H1 (cell line): Measurements from ENCODE around the gene SCYGR7. TPM values are rescaled to one million over a fixed set of nuclear protein-coding genes. Genes with fewer than 3 reads are reported as not detected.

Experiments used
- BCL11A ChIP-seq, 2 experiments: IDR thresholded peaks; one replicate each; pipeline ENCODE4 v1.6.1; 2011; ENCODE audit warnings: low read depth in 2 of 2, low read length in 2 of 2, mild to moderate bottlenecking in 2 of 2
- CBX8 ChIP-seq: fragments of 300-800, 300-1000 bp; sonication (generic); IDR thresholded peaks from 2 replicates; pipeline ENCODE4 v1.7.1; 2016; ENCODE audit warnings: low read depth, low read length, borderline replicate concordance
- GTF2F1 ChIP-seq: IDR thresholded peaks from 2 replicates; pipeline ENCODE4 v1.6.1; 2012; ENCODE audit warnings: low read depth, low read length, improper control_type of control experiment, borderline replicate concordance
- SIN3A ChIP-seq, 2 experiments: IDR thresholded peaks in 1 of 2; conservative IDR thresholded peaks in 1 of 2; 2 replicates each; pipeline ENCODE4 v1.6.1; 2011 to 2012; ENCODE audit warnings: low read length in 2 of 2, improper control_type of control experiment in 1 of 2, low read depth in 1 of 2, mild to moderate bottlenecking in 1 of 2
- ZNF274 ChIP-seq: IDR thresholded peaks from 2 replicates; pipeline ENCODE4 v1.7.0; 2012; ENCODE audit warnings: low read length, borderline replicate concordance; ENCODE audit errors: extremely low read depth
- polyA plus RNA-seq, 7 experiments: library from polyadenylated mRNA; depleted of rRNA in 3 of 7; stranded (reverse) in 5 of 7; unstranded in 2 of 7; fragments of >200 nt in 5 of 7; fragments of 200-250 nt in 2 of 7; gene quantifications; 1 replicate in 5 of 7; 2 replicates in 1 of 7; 4 replicates in 1 of 7; pipeline versions ENCODE4 v1.2.1 to v1.2.3, GENCODE V29; 2011 to 2013; ENCODE audit warnings: missing spikeins in 2 of 7, mixed read lengths in 2 of 7
- small RNA-seq: library from polyadenylated mRNA; stranded (forward); fragments of <200 nt; extraction: miRNeasy Mini kit (QIAGEN cat#:217004); gene quantifications from one replicate; pipeline ENCODE3, GENCODE V24; 2013; ENCODE audit not compliant: insufficient read depth
- total RNA-seq: library from RNA; stranded (reverse); fragmentation: NEBNext Ultra II Directional; extraction: Animal tissue kit (Norgen Biotek cat#: 25700); gene quantifications from 2 replicates; pipeline ENCODE4 v1.2.1, GENCODE V29; 2021
- TF ChIP-seq, protein P1 (sequence below): IDR thresholded peaks from 2 replicates; pipeline ENCODE4 v1.6.1; 2012; ENCODE audit warnings: low read length, inconsistent platforms

SCYGR7 gene
- total and polyA plus RNA-seq, 2 of the 8 experiments (the other 6 are each of a cell fraction or from before 2014, with no cell fraction given), result not detected

GRCh38 chr2:227774895-227775842, 47.0 kb downstream of the SCYGR7 start (continued):
- TF ChIP-seq ZNF274, result no peak
- no peak for TF ChIP-seq GTF2F1
- TF ChIP-seq, protein P1, sequence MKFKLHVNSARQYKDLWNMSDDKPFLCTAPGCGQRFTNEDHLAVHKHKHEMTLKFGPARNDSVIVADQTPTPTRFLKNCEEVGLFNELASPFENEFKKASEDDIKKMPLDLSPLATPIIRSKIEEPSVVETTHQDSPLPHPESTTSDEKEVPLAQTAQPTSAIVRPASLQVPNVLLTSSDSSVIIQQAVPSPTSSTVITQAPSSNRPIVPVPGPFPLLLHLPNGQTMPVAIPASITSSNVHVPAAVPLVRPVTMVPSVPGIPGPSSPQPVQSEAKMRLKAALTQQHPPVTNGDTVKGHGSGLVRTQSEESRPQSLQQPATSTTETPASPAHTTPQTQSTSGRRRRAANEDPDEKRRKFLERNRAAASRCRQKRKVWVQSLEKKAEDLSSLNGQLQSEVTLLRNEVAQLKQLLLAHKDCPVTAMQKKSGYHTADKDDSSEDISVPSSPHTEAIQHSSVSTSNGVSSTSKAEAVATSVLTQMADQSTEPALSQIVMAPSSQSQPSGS, result no peak
- no peak for TF ChIP-seq BCL11A (IDR thresholded peaks at IDR 0.05; ENCODE audit: low read depth in 2 of 2, low read length in 2 of 2)
- no peak for TF ChIP-seq SIN3A (conservative IDR thresholded peaks at IDR 0.05 in 1 of 2, IDR thresholded peaks at IDR 0.05 in 1 of 2; ENCODE audit: low read depth in 1 of 2, low read length in 2 of 2)
- no peak for TF ChIP-seq CBX8

Small RNA genes lying within 50 kb of the gene (small RNA-seq; reads per million reads assigned to genes)
- not detected for gene RNA5SP121
- not detected for gene SNRPGP8

Other genes starting within 250 kb of the SCYGR7 start
- not detected in 2 replicates for gene SCYGR2, start 129.4 kb upstream of the SCYGR7 start, total RNA-seq
- not detected in 2 replicates for gene SCYGR2, start 129.4 kb upstream of the SCYGR7 start, polyA plus RNA-seq (2011; rRNA removed)
- gene SCYGR3, start 113.5 kb upstream of the SCYGR7 start, total RNA-seq, result not detected in 2 replicates
- not detected in 2 replicates for gene SCYGR3, start 113.5 kb upstream of the SCYGR7 start, polyA plus RNA-seq (2011; rRNA removed)
- gene SCYGR4, start 110.8 kb upstream of the SCYGR7 start, total RNA-seq, result not detected in 2 replicates
- gene SCYGR4, start 110.8 kb upstream of the SCYGR7 start, polyA plus RNA-seq (2011; rRNA removed), result not detected in 2 replicates
- not detected in 2 replicates for gene SCYGR5, start 61.5 kb upstream of the SCYGR7 start, total RNA-seq
- not detected in 2 replicates for gene SCYGR5, start 61.5 kb upstream of the SCYGR7 start, polyA plus RNA-seq (2011; rRNA removed)
- gene SLC19A3, start 10.3 kb upstream of the SCYGR7 start, total RNA-seq, result 5.9 and 9.8 TPM in 2 replicates
- 7.0 and 8.4 TPM in 2 replicates for gene SLC19A3, start 10.3 kb upstream of the SCYGR7 start, polyA plus RNA-seq (2011; rRNA removed)
- gene SCYGR6, start 3.6 kb upstream of the SCYGR7 start, total RNA-seq, result not detected in 2 replicates
- not detected in 2 replicates for gene SCYGR6, start 3.6 kb upstream of the SCYGR7 start, polyA plus RNA-seq (2011; rRNA removed)
- gene SCYGR8, start 17.6 kb downstream of the SCYGR7 start, total RNA-seq, result not detected in 2 replicates
- not detected in 2 replicates for gene SCYGR8, start 17.6 kb downstream of the SCYGR7 start, polyA plus RNA-seq (2011; rRNA removed)
- not detected in 2 replicates for gene CCL20, start 85.5 kb downstream of the SCYGR7 start, total RNA-seq
- not detected in 2 replicates for gene CCL20, start 85.5 kb downstream of the SCYGR7 start, polyA plus RNA-seq (2011; rRNA removed)
- 0.84 and 1.4 TPM in 2 replicates for gene DAW1, start 143.3 kb downstream of the SCYGR7 start, total RNA-seq
- 0.24 and 0.44 TPM in 2 replicates for gene DAW1, start 143.3 kb downstream of the SCYGR7 start, polyA plus RNA-seq (2011; rRNA removed)